ENCODE data around the gene KIAA0513.

KIAA0513 gene

DNA sequence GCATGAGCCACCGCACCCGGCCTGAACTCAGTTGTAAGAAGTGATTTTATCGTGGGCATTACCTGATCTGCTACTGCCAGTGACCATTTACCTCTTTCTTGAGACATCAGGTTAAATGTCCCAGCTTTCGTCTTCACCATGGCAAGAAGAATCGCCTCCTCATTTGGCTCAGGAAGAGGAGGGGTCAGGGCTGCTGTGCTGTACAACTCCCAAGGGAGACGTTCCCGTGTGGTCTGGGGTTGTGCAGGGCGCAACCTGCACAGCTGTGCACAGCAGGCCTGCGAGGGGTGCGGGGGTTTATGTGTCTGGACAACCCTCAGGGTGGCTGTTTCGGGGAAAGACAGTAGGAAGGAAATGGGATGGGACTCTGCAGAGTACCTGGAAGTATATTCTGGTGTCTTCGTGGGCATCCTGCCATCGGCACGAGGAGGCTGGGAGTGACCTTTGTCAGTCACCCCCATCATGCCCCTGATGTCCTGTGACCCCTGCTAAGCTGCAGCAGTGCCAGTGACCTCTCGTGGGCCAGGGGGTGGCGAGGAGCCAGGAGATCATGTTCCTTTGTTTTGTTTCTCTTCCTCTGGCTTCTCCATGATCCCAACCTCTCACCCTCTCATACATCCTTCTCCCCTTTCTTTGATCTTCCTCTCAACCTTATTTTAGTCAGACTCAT is 57.4 kb downstream of the KIAA0513 start:
- no peak for DNase-seq (ENCODE audit: low read depth in 1 of 2, low spot score in 1 of 2)
- TF ChIP-seq GABPA (IDR thresholded peaks at IDR 0.05; ENCODE audit: low read depth), result no peak
- TF ChIP-seq, protein P1, sequence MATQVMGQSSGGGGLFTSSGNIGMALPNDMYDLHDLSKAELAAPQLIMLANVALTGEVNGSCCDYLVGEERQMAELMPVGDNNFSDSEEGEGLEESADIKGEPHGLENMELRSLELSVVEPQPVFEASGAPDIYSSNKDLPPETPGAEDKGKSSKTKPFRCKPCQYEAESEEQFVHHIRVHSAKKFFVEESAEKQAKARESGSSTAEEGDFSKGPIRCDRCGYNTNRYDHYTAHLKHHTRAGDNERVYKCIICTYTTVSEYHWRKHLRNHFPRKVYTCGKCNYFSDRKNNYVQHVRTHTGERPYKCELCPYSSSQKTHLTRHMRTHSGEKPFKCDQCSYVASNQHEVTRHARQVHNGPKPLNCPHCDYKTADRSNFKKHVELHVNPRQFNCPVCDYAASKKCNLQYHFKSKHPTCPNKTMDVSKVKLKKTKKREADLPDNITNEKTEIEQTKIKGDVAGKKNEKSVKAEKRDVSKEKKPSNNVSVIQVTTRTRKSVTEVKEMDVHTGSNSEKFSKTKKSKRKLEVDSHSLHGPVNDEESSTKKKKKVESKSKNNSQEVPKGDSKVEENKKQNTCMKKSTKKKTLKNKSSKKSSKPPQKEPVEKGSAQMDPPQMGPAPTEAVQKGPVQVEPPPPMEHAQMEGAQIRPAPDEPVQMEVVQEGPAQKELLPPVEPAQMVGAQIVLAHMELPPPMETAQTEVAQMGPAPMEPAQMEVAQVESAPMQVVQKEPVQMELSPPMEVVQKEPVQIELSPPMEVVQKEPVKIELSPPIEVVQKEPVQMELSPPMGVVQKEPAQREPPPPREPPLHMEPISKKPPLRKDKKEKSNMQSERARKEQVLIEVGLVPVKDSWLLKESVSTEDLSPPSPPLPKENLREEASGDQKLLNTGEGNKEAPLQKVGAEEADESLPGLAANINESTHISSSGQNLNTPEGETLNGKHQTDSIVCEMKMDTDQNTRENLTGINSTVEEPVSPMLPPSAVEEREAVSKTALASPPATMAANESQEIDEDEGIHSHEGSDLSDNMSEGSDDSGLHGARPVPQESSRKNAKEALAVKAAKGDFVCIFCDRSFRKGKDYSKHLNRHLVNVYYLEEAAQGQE (IDR thresholded peaks at IDR 0.05; ENCODE audit: insufficient replicate concordance, low read depth), result no peak
- no peak for TF ChIP-seq SPI1 (IDR thresholded peaks at IDR 0.05; ENCODE audit: borderline replicate concordance, low read depth)
- TF ChIP-seq POLR2AphosphoS5 (IDR thresholded peaks at IDR 0.05; ENCODE audit: low read depth), result no peak
- TF ChIP-seq, protein P2, sequence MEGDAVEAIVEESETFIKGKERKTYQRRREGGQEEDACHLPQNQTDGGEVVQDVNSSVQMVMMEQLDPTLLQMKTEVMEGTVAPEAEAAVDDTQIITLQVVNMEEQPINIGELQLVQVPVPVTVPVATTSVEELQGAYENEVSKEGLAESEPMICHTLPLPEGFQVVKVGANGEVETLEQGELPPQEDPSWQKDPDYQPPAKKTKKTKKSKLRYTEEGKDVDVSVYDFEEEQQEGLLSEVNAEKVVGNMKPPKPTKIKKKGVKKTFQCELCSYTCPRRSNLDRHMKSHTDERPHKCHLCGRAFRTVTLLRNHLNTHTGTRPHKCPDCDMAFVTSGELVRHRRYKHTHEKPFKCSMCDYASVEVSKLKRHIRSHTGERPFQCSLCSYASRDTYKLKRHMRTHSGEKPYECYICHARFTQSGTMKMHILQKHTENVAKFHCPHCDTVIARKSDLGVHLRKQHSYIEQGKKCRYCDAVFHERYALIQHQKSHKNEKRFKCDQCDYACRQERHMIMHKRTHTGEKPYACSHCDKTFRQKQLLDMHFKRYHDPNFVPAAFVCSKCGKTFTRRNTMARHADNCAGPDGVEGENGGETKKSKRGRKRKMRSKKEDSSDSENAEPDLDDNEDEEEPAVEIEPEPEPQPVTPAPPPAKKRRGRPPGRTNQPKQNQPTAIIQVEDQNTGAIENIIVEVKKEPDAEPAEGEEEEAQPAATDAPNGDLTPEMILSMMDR (IDR thresholded peaks at IDR 0.05; ENCODE audit: insufficient read depth, low read length), result no peak
- H3K4me3 ChIP-seq (replicated peaks; ENCODE audit: insufficient read depth, low read length), result no peak overlapping the region
- H3K27me3 ChIP-seq (ENCODE audit: insufficient read depth, poor library complexity, severe bottlenecking), result peaks cover 46% of the 10 kb centered on the region
- H3K27ac ChIP-seq (replicated peaks), result no peak overlapping the region

DNA sequence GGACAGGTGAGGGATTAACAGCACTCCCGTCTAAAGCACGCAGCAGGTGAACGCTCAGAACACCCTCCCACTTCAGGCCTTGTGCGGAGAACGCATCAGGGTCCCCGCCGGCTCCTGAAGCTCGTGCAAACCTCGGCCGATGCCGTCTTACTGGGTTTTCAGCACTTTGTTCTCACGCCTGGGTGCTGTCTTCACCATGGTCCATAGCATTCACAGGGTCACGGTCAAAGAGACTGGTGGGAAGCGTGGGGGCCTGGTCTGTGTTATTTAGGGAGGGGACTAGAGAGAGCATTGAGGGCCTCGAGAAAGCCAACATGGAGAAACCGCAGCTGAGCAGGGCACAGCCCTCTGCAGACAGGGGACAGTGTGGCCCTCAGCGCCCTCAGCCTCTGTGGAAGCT is 58.1 kb downstream of the KIAA0513 start:
- no peak for DNase-seq (ENCODE audit: low read depth in 1 of 2, low spot score in 1 of 2)
- H3K4me3 ChIP-seq (replicated peaks; ENCODE audit: insufficient read depth, low read length), result no peak overlapping the region
- TF ChIP-seq SPI1 (IDR thresholded peaks at IDR 0.05; ENCODE audit: borderline replicate concordance, low read depth) (no peak), POLR2AphosphoS5 (IDR thresholded peaks at IDR 0.05; ENCODE audit: low read depth) (no peak), GABPA (IDR thresholded peaks at IDR 0.05; ENCODE audit: low read depth) (no peak)
- TF ChIP-seq, protein P2 (IDR thresholded peaks at IDR 0.05; ENCODE audit: insufficient read depth, low read length), result no peak
- TF ChIP-seq, protein P1 (IDR thresholded peaks at IDR 0.05; ENCODE audit: insufficient replicate concordance, low read depth), result no peak
- no peak overlapping the region for H3K27ac ChIP-seq (replicated peaks)
- peaks cover 46% of the 10 kb centered on the region for H3K27me3 ChIP-seq (ENCODE audit: insufficient read depth, poor library complexity, severe bottlenecking)

DNA sequence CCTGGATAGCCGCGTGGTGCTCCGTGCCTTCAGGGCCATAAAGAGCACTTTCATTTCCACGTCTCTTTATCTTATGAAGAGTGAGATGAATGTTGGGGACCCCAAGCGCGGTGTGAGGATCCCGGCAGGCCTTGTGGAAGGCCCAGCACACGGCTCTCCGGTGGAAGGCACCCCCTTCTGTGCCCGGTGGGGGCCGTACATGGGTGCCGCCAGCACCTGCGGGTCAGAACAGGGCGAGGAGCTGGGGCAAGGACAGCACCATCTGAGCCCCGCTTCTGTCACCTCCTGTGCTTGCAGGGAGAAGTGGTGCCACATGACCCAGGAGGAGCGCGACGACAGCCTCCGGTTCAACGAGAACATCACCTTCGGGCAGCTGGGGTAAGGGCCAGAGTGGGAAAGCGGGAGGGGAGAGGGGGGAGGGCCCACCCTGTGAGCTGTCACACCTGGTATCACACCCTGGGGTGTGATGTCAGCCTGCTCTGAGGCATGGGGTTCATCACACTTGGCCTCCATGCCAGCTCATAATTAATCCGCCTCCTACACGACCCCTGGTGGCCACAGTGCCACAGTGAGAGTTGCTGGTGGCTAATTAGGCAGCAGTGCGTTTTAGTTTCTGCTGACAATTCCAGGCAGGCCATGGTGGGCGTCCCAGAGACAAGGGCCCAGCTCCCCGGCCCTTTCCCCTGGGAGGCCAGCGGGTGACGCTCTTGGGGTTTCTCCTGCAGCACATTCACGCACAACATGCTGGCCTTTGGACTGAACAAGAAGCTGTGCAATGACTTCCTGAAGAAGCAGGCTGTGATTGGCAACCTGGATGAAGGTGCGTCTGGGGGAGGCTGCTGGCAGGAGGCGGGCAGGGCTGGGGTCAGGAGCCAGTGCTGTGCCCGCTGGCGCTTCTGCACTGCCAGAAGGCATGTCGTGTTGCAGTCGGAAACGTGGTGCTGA is 59.0 kb downstream of the KIAA0513 start:
- peak in 1 of 2 experiments; percentile 63 for DNase-seq (ENCODE audit: low read depth in 1 of 2, low spot score in 1 of 2)
- H3K27me3 ChIP-seq (ENCODE audit: insufficient read depth, poor library complexity, severe bottlenecking), result peaks cover 37% of the 10 kb centered on the region
- H3K27ac ChIP-seq (replicated peaks), result no peak overlapping the region
- no peak overlapping the region for H3K4me3 ChIP-seq (replicated peaks; ENCODE audit: insufficient read depth, low read length)
- no peak for TF ChIP-seq GABPA (IDR thresholded peaks at IDR 0.05; ENCODE audit: low read depth)
- TF ChIP-seq SPI1 (IDR thresholded peaks at IDR 0.05; ENCODE audit: borderline replicate concordance, low read depth), result no peak
- TF ChIP-seq, protein P2 (IDR thresholded peaks at IDR 0.05; ENCODE audit: insufficient read depth, low read length), result peak; percentile 70
- no peak for TF ChIP-seq POLR2AphosphoS5 (IDR thresholded peaks at IDR 0.05; ENCODE audit: low read depth)
